COLO829 (cell line): ENCODE data around the gene HOXD3.

Experiments used
- DNase-seq: peaks from one replicate; pipeline ENCODE4 v3.0.0; 2012; ENCODE audit warnings: low spot score

HOXD3 gene

GRCh38 chr2:176149481-176149938 is 7.6 kb upstream of the HOXD3 start:
- no peak for DNase-seq

GRCh38 chr2:176149939-176150583 is 7.0 kb upstream of the HOXD3 start:
- no peak for DNase-seq

- DNase-seq: no peak
These were observed 6.3 kb upstream of the HOXD3 start for GRCh38 chr2:176150584-176151441.

GRCh38 chr2:176151442-176152287 is 5.4 kb upstream of the HOXD3 start, which contains the start of gene HOXD4:
Gene HOXD4, plus strand, starts transcription at chr2:176151550. Its CDS starts 84 bp downstream, at chr2:176151634.
- no peak for DNase-seq

GRCh38 chr2:176152350-176153181 is 4.5 kb upstream of the HOXD3 start:
- no peak for DNase-seq

GRCh38 chr2:176154576-176155252 is 2.4 kb upstream of the HOXD3 start:
- DNase-seq: no peak

GRCh38 chr2:176155356-176156044 is 1.6 kb upstream of the HOXD3 start:
- DNase-seq: no peak

GRCh38 chr2:176156301-176156806 is 753 bp upstream of the HOXD3 start:
- DNase-seq: no peak

- DNase-seq: no peak
These were observed 535 bp downstream of the HOXD3 start for GRCh38 chr2:176157499-176158185.

- no peak for DNase-seq
These were observed 1.1 kb downstream of the HOXD3 start for GRCh38 chr2:176158186-176158591.

- no peak for DNase-seq
These were observed 2.0 kb downstream of the HOXD3 start for GRCh38 chr2:176158855-176159662.

- no peak for DNase-seq
These were observed 2.6 kb downstream of the HOXD3 start for GRCh38 chr2:176159663-176160250.

GRCh38 chr2:176160251-176160985 is 3.3 kb downstream of the HOXD3 start:
- no peak for DNase-seq

GRCh38 chr2:176160986-176161824 is 4.1 kb downstream of the HOXD3 start:
- no peak for DNase-seq

- no peak for DNase-seq
These were observed 4.9 kb downstream of the HOXD3 start for GRCh38 chr2:176161825-176162626.
